HepG2 (cell line): ENCODE measurements around the gene JKAMP. TPM values are rescaled to one million over a fixed set of nuclear protein-coding genes. Genes with fewer than 3 reads are reported as not detected.

Source experiments
- CSRNP2 ChIP-seq: sonication (generic); formaldehyde crosslinking; conservative IDR thresholded peaks from 2 replicates; pipeline ENCODE4 v1.8.0; 2022; ENCODE audit warnings: low read depth, missing genetic modification reagents
- EEA1 ChIP-seq: sonication (generic); formaldehyde crosslinking; IDR thresholded peaks from 2 replicates; pipeline ENCODE4 v1.5.1; 2020; ENCODE audit warnings: mild to moderate bottlenecking, missing genetic modification reagents, borderline replicate concordance
- KLF16 ChIP-seq, 2 experiments: sonication (generic) in 1 of 2; formaldehyde crosslinking in 1 of 2; IDR thresholded peaks; 2 replicates each; pipeline versions ENCODE4 v1.6.1 to v1.8.0; 2016 to 2023; ENCODE audit warnings: missing genetic modification reagents in 2 of 2, missing compliant biosample characterization in 1 of 2
- LRRFIP1 ChIP-seq: sonication (generic); formaldehyde crosslinking; conservative IDR thresholded peaks from 2 replicates; pipeline ENCODE4 v1.4.0; 2020; ENCODE audit warnings: missing genetic modification reagents
- MIXL1 ChIP-seq: IDR thresholded peaks from 2 replicates; pipeline ENCODE4 v1.6.1; 2016
- MTERF4 ChIP-seq: sonication (generic); formaldehyde crosslinking; IDR thresholded peaks from 2 replicates; pipeline ENCODE4 v1.8.0; 2023; ENCODE audit warnings: mild to moderate bottlenecking, missing genetic modification reagents
- PRDM15 ChIP-seq: sonication (generic); formaldehyde crosslinking; IDR thresholded peaks from 2 replicates; pipeline ENCODE4 v1.4.0; 2020; ENCODE audit warnings: missing genetic modification reagents
- RNF219 ChIP-seq: sonication (generic); formaldehyde crosslinking; IDR thresholded peaks from 2 replicates; pipeline ENCODE4 v1.5.0; 2020; ENCODE audit warnings: mild to moderate bottlenecking, missing genetic modification reagents
- ZBTB14 ChIP-seq: sonication (generic); formaldehyde crosslinking; IDR thresholded peaks from 2 replicates; pipeline ENCODE4 v1.4.0; 2020; ENCODE audit warnings: missing genetic modification reagents
- ZMYM3 ChIP-seq: sonication (generic); formaldehyde crosslinking; IDR thresholded peaks from 2 replicates; pipeline ENCODE4 v1.5.1; 2020; ENCODE audit warnings: mild to moderate bottlenecking, missing genetic modification reagents
- ZNF12 ChIP-seq: sonication (generic); formaldehyde crosslinking; IDR thresholded peaks from 2 replicates; pipeline ENCODE4 v1.5.0; 2020; ENCODE audit warnings: missing genetic modification reagents
- ZNF335 ChIP-seq: sonication (generic); formaldehyde crosslinking; IDR thresholded peaks from 2 replicates; pipeline ENCODE4 v1.4.0; 2020; ENCODE audit warnings: missing genetic modification reagents
- ZNF460 ChIP-seq: sonication (generic); formaldehyde crosslinking; IDR thresholded peaks from 2 replicates; pipeline ENCODE4 v1.5.1; 2020; ENCODE audit warnings: missing genetic modification reagents, mild to moderate bottlenecking, borderline replicate concordance
- ZNF468 ChIP-seq: sonication (generic); formaldehyde crosslinking; IDR thresholded peaks from 2 replicates; pipeline ENCODE4 v1.8.0; 2022; ENCODE audit warnings: mild to moderate bottlenecking, moderate library complexity, missing genetic modification reagents
- ZNF558 ChIP-seq: sonication (generic); formaldehyde crosslinking; IDR thresholded peaks from 2 replicates; pipeline ENCODE4 v1.9.0; 2022; ENCODE audit warnings: mild to moderate bottlenecking, missing genetic modification reagents, borderline replicate concordance
- ZNF564 ChIP-seq: sonication (generic); formaldehyde crosslinking; IDR thresholded peaks from 2 replicates; pipeline ENCODE4 v1.8.1; 2023; ENCODE audit warnings: mild to moderate bottlenecking, missing genetic modification reagents
- polyA plus RNA-seq, 8 experiments: library from polyadenylated mRNA; depleted of rRNA in 3 of 8; stranded (reverse) in 7 of 8; unstranded in 1 of 8; fragments of >200 nt; fragmentation: Illumina TruSeq in 4 of 8; extraction: Trizol in 4 of 8; gene quantifications; 2 replicates each; pipeline versions ENCODE4 v1.2.1 to v1.2.3, GENCODE V29; 2011 to 2016; ENCODE audit warnings: low read depth in 4 of 8, missing spikeins in 1 of 8, mixed read lengths in 1 of 8; ENCODE audit not compliant: insufficient read depth in 1 of 8
- total RNA-seq, 5 experiments: library from RNA; depleted of rRNA; stranded (reverse); fragments of >200 nt; fragmentation: Illumina TruSeq; extraction: Trizol; gene quantifications; 2 replicates each; pipeline ENCODE4 v1.2.3, GENCODE V29; 2016; ENCODE audit warnings: low read depth in 1 of 5

Gene JKAMP
- total and polyA plus RNA-seq, 2 of the 13 experiments (the other 11 are each of a cell fraction or from before 2014, with no cell fraction given) = 56.4 to 135 TPM

- TF ChIP-seq ZNF460 (CRISPR knock-in tag) (no peak), EEA1 (CRISPR knock-in tag) (0 out of 2 replicates have a peak, but pooled peaks have one; percentile 40), LRRFIP1 (no peak), ZNF558 (CRISPR knock-in tag) (no peak; the same call in 1 of the 2 replicates), CSRNP2 (CRISPR knock-in tag) (no peak), ZMYM3 (no peak), PRDM15 (CRISPR knock-in tag) (no peak), ZNF12 (no peak), ZNF335 (no peak), ZNF468 (CRISPR knock-in tag) (no peak), RNF219 (CRISPR knock-in tag) (no peak), ZBTB14 (CRISPR knock-in tag) (no peak), MTERF4 (CRISPR knock-in tag) (no peak), ZNF564 (no peak), MIXL1 (CRISPR knock-in tag) (no peak), KLF16 (CRISPR knock-in tag; IDR thresholded peaks at IDR 0.05) (no peak; a peak in 1 of 4 replicates)
These were observed 19.6 kb upstream of the JKAMP start (continued) for GRCh38 chr14:59464486-59465315.
